Fibroblast of peridontal ligament (primary cell): ENCODE results near the gene PDIK1L.

Experiments
- DNase-seq: peaks from one replicate; pipeline ENCODE4 v3.0.0-alpha.2; 2010; ENCODE audit errors: extremely low read depth

PDIK1L gene

GRCh38 chr1:26111530-26112406 lies at the start of gene PDIK1L:
Gene PDIK1L, plus strand, starts transcription at chr1:26111824. Its CDS starts 2,485 bp downstream, at chr1:26114309.
- peak; percentile 93 for DNase-seq

GRCh38 chr1:26064553-26064952 lies 47.1 kb upstream of the PDIK1L start:
- no peak for DNase-seq

- DNase-seq: no peak
These were observed 45.5 kb upstream of the PDIK1L start for GRCh38 chr1:26066160-26066559.

GRCh38 chr1:26066857-26067256 lies 44.8 kb upstream of the PDIK1L start:
- DNase-seq: no peak

GRCh38 chr1:26067432-26067911 lies 44.2 kb upstream of the PDIK1L start, which contains the start of gene TRIM63:
Gene TRIM63, minus strand, starts transcription at chr1:26067630. Its CDS starts 136 bp downstream, at chr1:26067494.
- no peak for DNase-seq

GRCh38 chr1:26069941-26070295 lies 41.7 kb upstream of the PDIK1L start:
- DNase-seq: no peak

- no peak for DNase-seq
These were observed 41.2 kb upstream of the PDIK1L start for GRCh38 chr1:26070296-26070962.

GRCh38 chr1:26070963-26071342 lies 40.7 kb upstream of the PDIK1L start:
- DNase-seq: no peak

GRCh38 chr1:26072305-26072704 lies 39.3 kb upstream of the PDIK1L start:
- no peak for DNase-seq

GRCh38 chr1:26075421-26076144 lies 36.0 kb upstream of the PDIK1L start:
- no peak for DNase-seq

- DNase-seq: no peak
These were observed 34.1 kb upstream of the PDIK1L start for GRCh38 chr1:26077524-26077923.

- DNase-seq: no peak
These were observed 33.1 kb upstream of the PDIK1L start for GRCh38 chr1:26078286-26079177.

- no peak for DNase-seq
These were observed 32.5 kb upstream of the PDIK1L start for GRCh38 chr1:26079178-26079563.

GRCh38 chr1:26079960-26080814 lies 31.4 kb upstream of the PDIK1L start:
- no peak for DNase-seq

- DNase-seq: no peak
These were observed 30.2 kb upstream of the PDIK1L start for GRCh38 chr1:26081267-26082019.

- DNase-seq: no peak
These were observed 29.6 kb upstream of the PDIK1L start for GRCh38 chr1:26082020-26082350.

- DNase-seq: no peak
These were observed 28.4 kb upstream of the PDIK1L start for GRCh38 chr1:26083208-26083607.

- no peak for DNase-seq
These were observed 27.5 kb upstream of the PDIK1L start for GRCh38 chr1:26084091-26084561.

GRCh38 chr1:26084844-26085243 lies 26.8 kb upstream of the PDIK1L start:
- DNase-seq: no peak

- DNase-seq: no peak
These were observed 22.5 kb upstream of the PDIK1L start for GRCh38 chr1:26089125-26089524.
